ENCODE measurements around the gene FNDC3B. TPM values are rescaled to one million over a fixed set of nuclear protein-coding genes. Genes with fewer than 3 reads are reported as not detected.

The FNDC3B gene
- total RNA-seq, 1 donor from 2014 or later = 160 TPM

- ATAC-seq (no peak), DNase-seq (no peak)
- no peak overlapping the region for H3K27ac ChIP-seq
- H3K9me3 ChIP-seq = no peaks in the 10 kb centered on the region
- no peak for TF ChIP-seq CTCF (IDR thresholded peaks at IDR 0.05)
- peaks cover 71% of the 10 kb centered on the region for H3K36me3 ChIP-seq
- intact Hi-C loops (cut with DNase I) = no loop called here
- no peak overlapping the region for H3K4me3 ChIP-seq
- H3K4me1 ChIP-seq = no peaks in the 10 kb centered on the region
- H3K27me3 ChIP-seq = no peaks in the 10 kb centered on the region
Measured at GRCh38 chr3:172375206-172375850, 335.9 kb downstream of the FNDC3B start.

- H3K36me3 ChIP-seq = peaks cover 79% of the 10 kb centered on the region
- H3K27ac ChIP-seq = no peak overlapping the region
- H3K4me1 ChIP-seq = no peaks in the 10 kb centered on the region
- ATAC-seq (no peak), DNase-seq (no peak)
- no peaks in the 10 kb centered on the region for H3K27me3 ChIP-seq
- intact Hi-C loops (cut with DNase I) = no loop called here
- no peak for TF ChIP-seq CTCF (IDR thresholded peaks at IDR 0.05)
- H3K4me3 ChIP-seq = no peak overlapping the region
- no peaks in the 10 kb centered on the region for H3K9me3 ChIP-seq
Measured at GRCh38 chr3:172376402-172376801, 337.0 kb downstream of the FNDC3B start.

- no peak overlapping the region for H3K4me3 ChIP-seq
- intact Hi-C loops (cut with DNase I) = no loop called here
- no peak overlapping the region for H3K27ac ChIP-seq
- H3K9me3 ChIP-seq = no peaks in the 10 kb centered on the region
- no peaks in the 10 kb centered on the region for H3K4me1 ChIP-seq
- H3K27me3 ChIP-seq = no peaks in the 10 kb centered on the region
- H3K36me3 ChIP-seq = peaks cover 76% of the 10 kb centered on the region
- DNase-seq (no peak), ATAC-seq (no peak)
- TF ChIP-seq CTCF (IDR thresholded peaks at IDR 0.05) = no peak
Measured at GRCh38 chr3:172376881-172377280, 337.5 kb downstream of the FNDC3B start.

- Histone ChIP-seq H3K4me1 (no peaks in the 10 kb centered on the region), H3K36me3 (peaks cover 71% of the 10 kb centered on the region), H3K4me3 (no peak overlapping the region), H3K9me3 (no peaks in the 10 kb centered on the region), H3K27ac (no peak overlapping the region), H3K27me3 (no peaks in the 10 kb centered on the region)
- ATAC-seq (no peak), DNase-seq (no peak)
- TF ChIP-seq CTCF (IDR thresholded peaks at IDR 0.05) = no peak
- intact Hi-C loops (cut with DNase I) = no loop called here
Measured at GRCh38 chr3:172378439-172378838, 339.1 kb downstream of the FNDC3B start.

- DNase-seq (no peak), ATAC-seq (no peak)
- no peak for TF ChIP-seq CTCF (IDR thresholded peaks at IDR 0.05)
- H3K4me3 ChIP-seq = no peak overlapping the region
- no peak overlapping the region for H3K27ac ChIP-seq
- no peaks in the 10 kb centered on the region for H3K27me3 ChIP-seq
- H3K36me3 ChIP-seq = peaks cover 66% of the 10 kb centered on the region
- no peaks in the 10 kb centered on the region for H3K9me3 ChIP-seq
- no peaks in the 10 kb centered on the region for H3K4me1 ChIP-seq
- intact Hi-C loops (cut with DNase I) = no loop called here
Measured at GRCh38 chr3:172379372-172379771, 340.0 kb downstream of the FNDC3B start.

- intact Hi-C loops (cut with DNase I) = no loop called here
- DNase-seq = no peak
- Histone ChIP-seq H3K27ac (no peak overlapping the region), H3K27me3 (no peaks in the 10 kb centered on the region), H3K36me3 (peaks cover 62% of the 10 kb centered on the region), H3K9me3 (no peaks in the 10 kb centered on the region), H3K4me3 (no peak overlapping the region), H3K4me1 (no peaks in the 10 kb centered on the region)
- no peak for TF ChIP-seq CTCF (IDR thresholded peaks at IDR 0.05)
- no peak for ATAC-seq
Measured at GRCh38 chr3:172380632-172381031, 341.3 kb downstream of the FNDC3B start.

All from upper lobe of right lung (tissue), 1 donor.